K562 (cell line): ENCODE measurements around the gene RNASEH2C. TPM values are rescaled to one million over a fixed set of nuclear protein-coding genes. Genes with fewer than 3 reads are reported as not detected.

Experiments used
- ARID1B ChIP-seq: fragments of 450-650 bp; IDR thresholded peaks from 2 replicates; pipeline ENCODE4 v1.6.1; 2016; ENCODE audit warnings: antibody characterized with exemption, mild to moderate bottlenecking, inconsistent platforms
- CTBP1 ChIP-seq: fragments of 450-650 bp; IDR thresholded peaks from 2 replicates; pipeline ENCODE4 v1.6.1; 2016; ENCODE audit warnings: borderline replicate concordance
- DDX20 ChIP-seq: fragments of 450-650 bp; IDR thresholded peaks from 2 replicates; pipeline ENCODE4 v1.6.1; 2016; ENCODE audit warnings: missing genetic modification characterization, low read depth, mild to moderate bottlenecking, missing compliant biosample characterization, moderate library complexity
- ELF2 ChIP-seq: fragments of 250-450 bp; sonication (Bioruptor Pico); IDR thresholded peaks from 2 replicates; pipeline ENCODE4 v1.5.0; 2021; ENCODE audit warnings: mild to moderate bottlenecking
- ESRRB ChIP-seq: fragments of 250-450 bp; sonication (Bioruptor Pico); IDR thresholded peaks from 2 replicates; pipeline ENCODE4 v1.5.0; 2020; ENCODE audit warnings: mild to moderate bottlenecking, moderate library complexity, borderline replicate concordance
- KLF13 ChIP-seq: fragments of 450-650 bp; IDR thresholded peaks from 2 replicates; pipeline ENCODE4 v1.6.1; 2016; ENCODE audit warnings: missing genetic modification characterization, low read depth, mild to moderate bottlenecking, missing compliant biosample characterization, moderate library complexity, borderline replicate concordance
- KLF6 ChIP-seq: fragments of 250-450 bp; sonication (Bioruptor Pico); IDR thresholded peaks from 2 replicates; pipeline ENCODE4 v1.4.0; 2020; ENCODE audit warnings: mild to moderate bottlenecking, moderate library complexity, borderline replicate concordance
- LEF1 ChIP-seq: fragments of 450-650 bp; IDR thresholded peaks from 2 replicates; pipeline ENCODE4 v1.6.1; 2016; ENCODE audit warnings: mild to moderate bottlenecking
- MBD2 ChIP-seq: sonication (generic); IDR thresholded peaks from 2 replicates; pipeline ENCODE4 v1.6.1; 2016; ENCODE audit warnings: low read depth, borderline replicate concordance
- MECOM ChIP-seq: fragments of 250-450 bp; sonication (Bioruptor Pico); IDR thresholded peaks from 2 replicates; pipeline ENCODE4 v1.8.0; 2022; ENCODE audit warnings: inconsistent platforms
- MTA2 ChIP-seq: fragments of 450-650 bp; IDR thresholded peaks from 2 replicates; pipeline ENCODE4 v1.6.1; 2016; ENCODE audit warnings: low read depth
- MTA3 ChIP-seq: fragments of 450-650 bp; formaldehyde crosslinking; IDR thresholded peaks from 2 replicates; pipeline ENCODE4 v1.6.1; 2017; ENCODE audit warnings: mild to moderate bottlenecking, borderline replicate concordance
- PHF20 ChIP-seq: fragments of 450-650 bp; IDR thresholded peaks from 2 replicates; pipeline ENCODE4 v1.6.1; 2018; ENCODE audit not compliant: partially characterized antibody
- RCOR1 ChIP-seq, 2 experiments: IDR thresholded peaks; 2 replicates each; pipeline ENCODE4 v1.6.1; 2012; ENCODE audit warnings: low read depth in 2 of 2, low read length in 2 of 2, borderline replicate concordance in 1 of 2, improper control_type of control experiment in 1 of 2
- SAFB ChIP-seq: fragments of 200-400 bp; formaldehyde crosslinking; IDR thresholded peaks from 2 replicates; pipeline ENCODE4 v1.6.1; 2017; ENCODE audit warnings: low read depth, low read length, borderline replicate concordance
- SAP30 ChIP-seq: fragments of 200-600 bp; sonication (generic); IDR thresholded peaks from 2 replicates; pipeline ENCODE4 v1.6.1; 2012; ENCODE audit warnings: borderline replicate concordance, low read depth, mild to moderate bottlenecking, moderate library complexity, low read length, control low read depth, inconsistent platforms; ENCODE audit not compliant: insufficient read depth, poor library complexity, severe bottlenecking
- SOX6 ChIP-seq: fragments of 450-650 bp; IDR thresholded peaks from 2 replicates; pipeline ENCODE4 v1.6.1; 2014; ENCODE audit warnings: mild to moderate bottlenecking
- SUPT5H ChIP-seq: fragments of 450-650 bp; IDR thresholded peaks from 2 replicates; pipeline ENCODE4 v1.6.1; 2016
- TAL1 ChIP-seq: fragments of 450-650 bp; IDR thresholded peaks from 2 replicates; pipeline ENCODE4 v1.6.1; 2016; ENCODE audit warnings: mild to moderate bottlenecking
- ZBTB7A ChIP-seq: IDR thresholded peaks from 2 replicates; pipeline ENCODE4 v1.6.1; 2011; ENCODE audit warnings: low read depth, mild to moderate bottlenecking, low read length, moderate library complexity, borderline replicate concordance; ENCODE audit not compliant: control insufficient read depth
- ZNF175 ChIP-seq: fragments of 200-800 bp; sonication (Bioruptor generic); IDR thresholded peaks from 2 replicates; pipeline ENCODE4 v1.6.1; 2016; ENCODE audit warnings: low read depth, mild to moderate bottlenecking, missing genetic modification characterization, missing compliant biosample characterization
- ZNF584 ChIP-seq: fragments of 200-800 bp; sonication (Bioruptor generic); IDR thresholded peaks from 2 replicates; pipeline ENCODE4 v1.6.1; 2016; ENCODE audit warnings: low read depth, mild to moderate bottlenecking, missing genetic modification characterization, missing compliant biosample characterization
- ZNF766 ChIP-seq: fragments of 200-800 bp; sonication (Bioruptor generic); conservative IDR thresholded peaks from 2 replicates; pipeline ENCODE4 v1.6.1; 2016; ENCODE audit warnings: missing genetic modification characterization, missing compliant biosample characterization
- polyA plus RNA-seq, 8 experiments: library from polyadenylated mRNA; depleted of rRNA in 4 of 8; stranded (reverse) in 5 of 8; unstranded in 3 of 8; fragments of >200 nt; fragmentation: Nextera tagmentation in 2 of 8; fragmentation: Illumina TruSeq in 1 of 8; extraction: Ambion mirVana in 2 of 8; extraction: Trizol in 1 of 8; gene quantifications; 2 replicates each; pipeline versions ENCODE4 v1.2.1 to v1.2.3, GENCODE V29; 2011 to 2014; ENCODE audit warnings: inconsistent platforms in 1 of 8, missing spikeins in 1 of 8
- total RNA-seq, 7 experiments: library from RNA; depleted of rRNA in 6 of 7; stranded (reverse); fragments of >200 nt in 6 of 7; fragmentation: Illumina TruSeq in 2 of 7; extraction: Trizol in 2 of 7; gene quantifications; 2 replicates each; pipeline versions ENCODE4 v1.2.1 to v1.2.3, GENCODE V29; 2011 to 2021; ENCODE audit warnings: low replicate concordance in 1 of 7
- TF ChIP-seq, protein P1 (sequence below): sonication (generic); formaldehyde crosslinking; IDR thresholded peaks from 2 replicates; pipeline ENCODE4 v1.8.0; 2022; ENCODE audit warnings: missing genetic modification reagents, mild to moderate bottlenecking, moderate library complexity, borderline replicate concordance
- TF ChIP-seq, protein P2 (sequence below): sonication (generic); formaldehyde crosslinking; IDR thresholded peaks from 2 replicates; pipeline ENCODE4 v1.5.0; 2020; ENCODE audit warnings: missing genetic modification reagents

Gene RNASEH2C
- total and polyA plus RNA-seq, 9 of the 15 experiments (the other 6 are each of a cell fraction or from before 2014, with no cell fraction given) = 5.4 to 78.2 (median 15.6) TPM

DNA sequence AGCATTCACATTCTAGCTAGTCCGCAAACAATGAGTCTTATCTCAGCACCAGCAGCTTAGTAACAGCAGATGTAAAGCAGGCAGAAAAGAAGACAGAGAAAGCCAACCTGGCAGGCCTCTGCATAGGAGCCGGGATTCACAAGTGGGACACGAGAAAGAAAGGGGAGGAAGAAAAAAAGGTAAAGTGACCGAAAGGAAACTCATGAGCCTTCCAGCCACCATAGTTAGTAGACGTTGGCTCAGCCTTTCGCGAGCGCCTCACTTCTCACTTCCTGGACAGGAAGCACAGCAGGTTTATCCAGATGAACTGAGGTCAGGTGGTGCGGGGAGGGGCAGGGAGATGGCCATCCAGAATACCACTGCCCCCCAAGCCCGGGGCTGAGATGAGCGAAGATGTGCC, 28.2 kb downstream of the RNASEH2C start (continued):
- TF ChIP-seq RCOR1 (IDR thresholded peaks at IDR 0.05; ENCODE audit: borderline replicate concordance in 1 of 2, low read depth in 2 of 2, low read length in 2 of 2) (0 out of 4 replicates have a peak, but pooled peaks of 1 of the 2 experiments have one; percentile 41), SAFB (no peak), ZNF175 (CRISPR knock-in tag) (peak; percentile 72; the same call in 1 of the 2 replicates), ZNF766 (0 out of 2 replicates have a peak, but pooled peaks have one; percentile 47), LEF1 (peak; percentile 53), KLF6 (CRISPR knock-in tag) (peak; percentile 3; the same call in 1 of the 2 replicates), ELF2 (CRISPR knock-in tag) (0 out of 2 replicates have a peak, but pooled peaks have one; percentile 17), MECOM (0 out of 2 replicates have a peak, but pooled peaks have one; percentile 39), SOX6 (peak; percentile 72), DDX20 (0 out of 2 replicates have a peak, but pooled peaks have one; percentile 45), ZNF584 (CRISPR knock-in tag) (0 out of 2 replicates have a peak, but pooled peaks have one; percentile 49), MTA3 (0 out of 2 replicates have a peak, but pooled peaks have one; percentile 39), PHF20 (peak; percentile 17), MTA2 (peak; percentile 28; the same call in 1 of the 2 replicates), SAP30 (no peak), ZBTB7A (peak; percentile 29; the same call in 1 of the 2 replicates), SUPT5H (peak; percentile 74), CTBP1 (peak; percentile 26; the same call in 1 of the 2 replicates), ESRRB (CRISPR knock-in tag) (no peak), ARID1B (peak; percentile 62), KLF13 (tag) (0 out of 2 replicates have a peak, but pooled peaks have one; percentile 37), TAL1 (peak; percentile 42; the same call in 1 of the 2 replicates), MBD2 (no peak)
- TF ChIP-seq, protein P1, sequence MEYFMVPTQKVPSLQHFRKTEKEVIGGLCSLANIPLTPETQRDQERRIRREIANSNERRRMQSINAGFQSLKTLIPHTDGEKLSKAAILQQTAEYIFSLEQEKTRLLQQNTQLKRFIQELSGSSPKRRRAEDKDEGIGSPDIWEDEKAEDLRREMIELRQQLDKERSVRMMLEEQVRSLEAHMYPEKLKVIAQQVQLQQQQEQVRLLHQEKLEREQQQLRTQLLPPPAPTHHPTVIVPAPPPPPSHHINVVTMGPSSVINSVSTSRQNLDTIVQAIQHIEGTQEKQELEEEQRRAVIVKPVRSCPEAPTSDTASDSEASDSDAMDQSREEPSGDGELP (CRISPR knock-in tag) = peak; percentile 43; the same call in 1 of the 2 replicates
- TF ChIP-seq, protein P2, sequence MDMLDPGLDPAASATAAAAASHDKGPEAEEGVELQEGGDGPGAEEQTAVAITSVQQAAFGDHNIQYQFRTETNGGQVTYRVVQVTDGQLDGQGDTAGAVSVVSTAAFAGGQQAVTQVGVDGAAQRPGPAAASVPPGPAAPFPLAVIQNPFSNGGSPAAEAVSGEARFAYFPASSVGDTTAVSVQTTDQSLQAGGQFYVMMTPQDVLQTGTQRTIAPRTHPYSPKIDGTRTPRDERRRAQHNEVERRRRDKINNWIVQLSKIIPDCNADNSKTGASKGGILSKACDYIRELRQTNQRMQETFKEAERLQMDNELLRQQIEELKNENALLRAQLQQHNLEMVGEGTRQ = peak; percentile 72
